COLO668 (cell line): ENCODE data around the gene C17orf50.
"Not testable (repeated sequence)": the region's sequence is repeated elsewhere in the genome, so short reads cannot be mapped to it uniquely, and the experiment has no call there.

Source experiments
- DNase-seq: peaks from one replicate; lab custom pipeline; 2025; ENCODE audit not compliant: unreplicated experiment; lab: John Stamatoyannopoulos, UW

Gene C17orf50

GRCh38 chr17:35751541-35751940 is 9.1 kb upstream of the C17orf50 start:
- DNase-seq, result not testable (repeated sequence)

GRCh38 chr17:35752471-35752870 is 8.2 kb upstream of the C17orf50 start:
- DNase-seq, result peak; percentile 17

GRCh38 chr17:35752945-35753764 is 7.5 kb upstream of the C17orf50 start, which contains the start of gene GAS2L2:
Gene GAS2L2 (minus strand): TSS chr17:35753239. CDS start chr17:35752850, 389 bp downstream.
- no peak for DNase-seq

- DNase-seq, result no peak
Measured at GRCh38 chr17:35757243-35757642, 3.4 kb upstream of the C17orf50 start.

DNA sequence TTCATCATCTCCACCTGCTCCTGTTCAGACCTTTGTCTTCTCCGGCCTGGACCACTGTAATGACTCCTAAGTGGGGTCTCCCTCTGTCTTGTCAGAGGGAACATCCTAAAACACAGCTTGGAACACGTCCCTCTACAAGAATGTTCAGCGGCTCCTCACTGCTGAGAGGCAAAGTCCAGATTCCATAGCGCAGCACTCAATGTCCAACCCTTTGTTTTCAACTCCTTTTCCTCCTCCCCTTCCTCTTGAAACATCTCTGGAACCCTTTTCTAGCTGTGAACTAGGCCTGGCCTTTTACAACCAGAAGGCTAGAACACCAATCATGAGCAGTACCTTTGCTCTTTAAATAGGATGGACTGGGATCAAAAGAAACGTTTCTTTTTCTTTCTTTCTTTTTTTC is 914 bp downstream of the C17orf50 start:
- no peak for DNase-seq

DNA sequence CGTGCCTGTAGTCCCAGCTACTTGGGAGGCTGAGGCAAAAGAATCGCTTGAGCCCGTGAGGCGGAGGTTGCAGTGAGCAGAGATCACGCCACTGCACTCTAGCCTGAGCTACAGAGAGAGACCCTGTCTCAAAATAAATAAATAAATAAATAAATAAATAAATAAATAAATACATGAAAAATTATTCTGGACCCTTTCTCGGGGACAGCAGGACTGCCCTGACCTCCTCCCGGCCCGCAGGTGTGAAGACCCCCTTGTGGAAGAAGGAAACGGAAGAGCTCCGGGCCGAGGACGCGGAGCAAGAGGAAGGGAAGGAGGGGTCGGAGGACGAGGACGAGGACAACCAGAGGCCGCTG is 3.1 kb downstream of the C17orf50 start:
- DNase-seq, result no peak

DNA sequence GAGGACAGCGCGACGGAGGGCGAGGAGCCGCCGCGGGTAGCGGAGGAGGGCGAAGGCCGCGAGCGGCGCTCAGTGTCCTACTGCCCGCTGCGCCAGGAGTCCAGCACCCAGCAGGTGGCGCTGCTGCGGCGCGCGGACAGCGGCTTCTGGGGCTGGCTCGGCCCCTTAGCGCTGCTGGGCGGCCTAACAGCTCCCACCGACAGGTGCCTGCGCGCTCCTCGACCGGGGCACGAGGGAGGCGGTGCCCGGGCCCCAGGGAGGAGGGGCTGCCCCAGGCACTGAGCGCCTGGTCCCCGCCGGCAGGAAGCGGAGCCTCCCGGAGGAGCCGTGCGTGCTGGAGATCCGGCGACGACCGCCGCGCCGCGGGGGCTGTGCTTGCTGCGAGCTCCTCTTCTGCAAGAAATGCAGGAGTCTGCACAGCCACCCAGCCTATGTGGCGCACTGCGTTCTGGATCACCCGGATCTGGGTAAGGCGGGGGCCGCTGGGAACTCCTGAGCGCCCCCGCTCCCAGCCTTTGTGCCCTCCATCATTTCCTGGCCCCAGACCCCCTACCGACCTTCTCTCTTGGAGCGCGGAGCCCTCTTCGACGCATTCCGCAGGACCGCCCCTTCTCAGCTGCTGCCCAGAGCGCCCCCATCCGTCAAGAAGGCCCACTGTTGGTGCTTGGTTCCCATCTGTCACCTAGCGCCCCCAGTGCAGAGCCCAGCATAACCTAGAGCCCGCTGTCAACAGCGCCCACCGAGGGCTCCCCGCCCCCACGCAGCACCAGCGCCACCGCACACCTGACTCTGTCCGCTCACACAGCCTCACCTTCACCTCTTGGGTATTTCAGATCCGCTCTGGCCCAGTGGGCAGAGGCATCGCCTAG is 3.7 kb downstream of the C17orf50 start:
- peak; percentile 90 for DNase-seq

DNA sequence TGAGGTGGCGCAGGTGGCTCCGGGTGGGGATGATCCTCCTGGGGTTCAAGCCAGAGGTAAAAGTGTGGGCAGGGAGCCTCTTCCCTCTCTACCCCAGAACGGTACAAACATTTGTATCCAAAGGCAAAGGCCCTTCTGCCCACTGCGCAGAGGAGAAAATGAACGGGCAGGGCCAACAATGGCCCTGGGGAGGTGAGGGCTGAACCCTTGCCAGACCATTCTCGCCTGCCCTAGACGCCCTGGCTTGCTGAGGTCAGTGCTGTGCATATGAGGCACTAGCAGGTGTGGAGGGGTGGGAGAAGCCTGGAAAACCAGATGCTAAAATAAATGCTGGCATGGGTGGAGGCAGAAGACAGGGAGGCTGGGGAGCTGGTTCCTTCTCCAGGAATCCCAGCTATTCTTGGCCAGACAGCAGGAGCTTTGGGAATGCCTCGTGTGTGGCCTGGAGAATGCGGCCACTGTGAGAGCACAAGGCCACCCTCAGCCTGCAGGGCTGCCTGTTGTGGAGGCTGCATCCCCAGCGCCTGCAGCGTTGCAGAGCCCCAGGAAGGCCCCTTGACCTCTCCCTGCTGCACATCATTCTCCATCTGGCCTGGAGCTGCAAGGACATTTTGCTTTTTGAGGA is 4.5 kb downstream of the C17orf50 start:
- DNase-seq, result no peak

GRCh38 chr17:35765756-35766488 is 5.2 kb downstream of the C17orf50 start:
- no peak for DNase-seq

- no peak for DNase-seq
Measured at GRCh38 chr17:35766489-35766877, 5.8 kb downstream of the C17orf50 start.

DNA sequence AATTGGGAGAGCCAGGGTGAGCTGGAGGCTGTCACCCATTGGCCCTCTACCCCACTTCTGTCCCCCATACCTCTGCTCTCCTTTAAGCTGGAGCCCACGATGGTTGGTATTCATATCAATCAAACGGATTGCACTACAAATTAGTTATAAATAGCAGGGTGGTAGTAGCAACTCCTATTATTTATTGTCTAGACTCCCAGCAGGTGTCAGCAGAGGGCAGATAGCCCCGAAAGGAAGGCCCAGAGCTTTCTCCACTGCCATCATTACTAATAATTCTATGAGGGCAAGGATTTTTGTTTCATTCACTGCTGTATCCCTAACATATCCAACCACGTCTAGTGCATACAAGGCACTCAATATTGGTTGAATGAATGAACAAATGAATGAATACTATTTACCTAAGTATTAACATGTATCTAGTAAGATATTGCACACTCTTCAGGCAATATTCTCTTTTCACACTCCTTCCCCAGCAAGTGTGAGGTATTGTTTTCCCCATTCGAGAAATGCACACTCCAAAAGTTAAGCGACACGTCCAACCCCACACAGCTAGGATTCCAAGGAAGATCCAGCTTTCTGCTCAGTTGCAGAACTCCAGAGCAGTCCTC is 6.3 kb downstream of the C17orf50 start:
- DNase-seq, result peak; percentile 1

- DNase-seq, result no peak
Measured at GRCh38 chr17:35768797-35769196, 8.1 kb downstream of the C17orf50 start.

GRCh38 chr17:35769895-35770486 is 9.3 kb downstream of the C17orf50 start:
- DNase-seq, result no peak

GRCh38 chr17:35773129-35773528 is 12.4 kb downstream of the C17orf50 start:
- no peak for DNase-seq

GRCh38 chr17:35773679-35774425 is 13.2 kb downstream of the C17orf50 start:
- no peak for DNase-seq

GRCh38 chr17:35774499-35774898 is 13.8 kb downstream of the C17orf50 start:
- DNase-seq, result no peak

DNA sequence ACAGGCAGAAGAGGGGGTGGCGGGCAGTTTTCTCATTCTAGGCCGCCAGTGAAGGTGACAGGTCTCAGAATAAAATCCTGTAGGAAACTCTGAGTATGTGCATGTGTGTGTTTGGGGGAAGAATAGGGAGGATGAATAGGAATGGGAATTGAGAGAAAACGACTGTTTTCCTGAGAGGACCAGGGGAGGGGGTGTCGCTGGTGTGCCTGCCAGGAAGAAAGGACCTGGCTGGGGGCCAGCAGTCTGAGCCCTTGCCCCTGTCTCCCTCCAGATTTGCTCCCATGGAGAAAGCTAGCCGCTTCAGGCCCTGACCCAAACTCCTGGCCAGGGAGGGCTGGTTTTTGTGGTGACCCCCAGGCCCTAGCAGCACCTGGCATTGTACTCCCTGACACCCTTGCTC is 14.4 kb downstream of the C17orf50 start:
- DNase-seq, result no peak

DNA sequence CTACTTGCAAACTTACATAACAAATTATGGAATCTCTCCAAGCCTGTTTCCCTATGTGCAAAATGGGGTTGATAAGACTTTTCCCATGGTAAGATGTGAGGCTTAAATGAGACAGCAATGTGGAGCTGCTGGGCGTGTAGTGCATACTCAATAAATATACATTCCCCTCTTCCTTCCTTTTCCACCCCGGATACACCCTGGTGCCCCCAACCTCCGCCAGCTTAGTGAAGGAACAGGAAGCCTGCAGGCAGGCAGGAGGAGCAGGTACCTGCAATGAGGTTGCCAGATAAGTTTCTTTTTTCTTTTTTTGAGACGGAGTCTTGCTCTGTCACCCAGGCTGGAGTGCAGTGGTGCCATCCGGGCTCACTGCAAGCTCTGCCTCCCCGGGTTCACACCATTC is 14.9 kb downstream of the C17orf50 start:
- DNase-seq, result no peak

GRCh38 chr17:35778641-35779196 is 18.0 kb downstream of the C17orf50 start:
- DNase-seq, result no peak
